IMR-90 (cell line): ENCODE data around the gene NCR2. TPM values are rescaled to one million over a fixed set of nuclear protein-coding genes. Genes with fewer than 3 reads are reported as not detected.

Experiments used
- ATAC-seq: fragments of 200-7000 bp; cut with Tn5 transposase; 2 replicates; pipeline ENCODE4 v1.9.1; 2020; ENCODE audit warnings: low read depth, mild to moderate bottlenecking, moderate library complexity
- BruUV-seq: library from RNA; stranded (reverse); fragments of 400-500 nt; replicated peaks from 2 replicates; lab custom pipeline; 2021; lab: Mats Ljungman, UMichigan
- CTCF ChIA-PET: fragments of 300-600 bp; formaldehyde crosslinking; extraction: SDS; loops from one replicate; lab custom pipeline; 2021; ENCODE audit warnings: antibody characterized with exemption; lab: Yijun Ruan, JAX
- POLR2A ChIA-PET: fragments of 300-600 bp; sonication (Branson Sonifier 250); formaldehyde crosslinking; loops from one replicate; lab custom pipeline; 2022; ENCODE audit warnings: antibody characterized with exemption; ENCODE audit not compliant: unreplicated experiment; lab: Charles Lee
- DNase-seq: peaks from one replicate; pipeline ENCODE4 v3.0.0; 2013
- H2AFZ ChIP-seq: replicated peaks from 2 replicates; pipeline ENCODE3; 2013; ENCODE audit warnings: low read length, mild to moderate bottlenecking; ENCODE audit not compliant: poor library complexity
- H2AK5ac ChIP-seq: 2 replicates; pipeline ENCODE4 v1.6.1; 2013; ENCODE audit warnings: low read depth, low read length, inconsistent platforms
- H2AK9ac ChIP-seq: replicated peaks from 2 replicates; pipeline ENCODE3; 2013; ENCODE audit warnings: mild to moderate bottlenecking, low read depth, low read length, moderate library complexity; ENCODE audit not compliant: poor library complexity
- H2BK120ac ChIP-seq: 2 replicates; pipeline ENCODE4 v1.6.1; 2013; ENCODE audit warnings: low read depth, low read length, inconsistent platforms
- H2BK15ac ChIP-seq: 3 replicates; pipeline ENCODE4 v1.6.1; 2013; ENCODE audit warnings: low read depth, low read length, inconsistent platforms
- H2BK20ac ChIP-seq: 2 replicates; pipeline ENCODE4 v1.6.1; 2013; ENCODE audit warnings: low read depth, mild to moderate bottlenecking, inconsistent platforms, low read length, moderate library complexity
- H2BK5ac ChIP-seq: 2 replicates; pipeline ENCODE4 v1.6.1; 2013; ENCODE audit warnings: mild to moderate bottlenecking, low read depth, low read length, inconsistent platforms; ENCODE audit not compliant: poor library complexity, severe bottlenecking
- H3K14ac ChIP-seq: replicated peaks from 2 replicates; pipeline ENCODE4 v1.6.1; 2013; ENCODE audit warnings: low read depth, low read length, inconsistent platforms
- H3K18ac ChIP-seq: 2 replicates; pipeline ENCODE4 v1.6.1; 2013; ENCODE audit warnings: low read depth, low read length, control low read depth
- H3K23ac ChIP-seq: 2 replicates; pipeline ENCODE4 v1.6.1; 2013; ENCODE audit warnings: low read depth, low read length, inconsistent platforms
- H3K27ac ChIP-seq: 2 replicates; pipeline ENCODE4 v1.5.1; 2013; ENCODE audit warnings: mild to moderate bottlenecking, control low read depth, low read length; ENCODE audit not compliant: insufficient read depth
- H3K27me3 ChIP-seq: 2 replicates; pipeline ENCODE4 v1.6.1; 2013; ENCODE audit warnings: low read length; ENCODE audit not compliant: control insufficient read depth, insufficient read depth
- H3K36me3 ChIP-seq: 2 replicates; pipeline ENCODE4 v1.6.1; 2013; ENCODE audit warnings: low read length, mixed read lengths; ENCODE audit not compliant: control insufficient read depth, insufficient read depth
- H3K4ac ChIP-seq: 2 replicates; pipeline ENCODE4 v1.6.1; 2013; ENCODE audit warnings: low read depth, low read length, inconsistent platforms
- H3K4me1 ChIP-seq: 2 replicates; pipeline ENCODE4 v1.6.1; 2013; ENCODE audit warnings: low read length, mixed read lengths; ENCODE audit not compliant: control insufficient read depth, insufficient read depth
- H3K4me2 ChIP-seq: 2 replicates; pipeline ENCODE4 v1.6.1; 2013; ENCODE audit warnings: low read depth, mild to moderate bottlenecking, control low read depth, low read length, moderate library complexity
- H3K4me3 ChIP-seq: 2 replicates; pipeline ENCODE4 v1.5.1; 2013; ENCODE audit warnings: low read depth, mild to moderate bottlenecking, control low read depth, low read length, moderate library complexity; ENCODE audit not compliant: insufficient read depth
- H3K56ac ChIP-seq: 2 replicates; pipeline ENCODE4 v1.6.1; 2013; ENCODE audit warnings: low read length, inconsistent platforms; ENCODE audit not compliant: insufficient read depth; ENCODE audit errors: extremely low read depth
- H3K79me1 ChIP-seq, 2 experiments: 2 replicates each; pipeline ENCODE4 v1.6.1; 2013; ENCODE audit warnings: low read length in 2 of 2, inconsistent platforms in 1 of 2, low read depth in 1 of 2
- H3K9ac ChIP-seq: 2 replicates; pipeline ENCODE4 v1.6.1; 2013; ENCODE audit warnings: low read depth, low read length, control low read depth
- H3K9me1 ChIP-seq: 2 replicates; pipeline ENCODE4 v1.6.1; 2013; ENCODE audit warnings: low read length, inconsistent platforms; ENCODE audit not compliant: insufficient read depth
- H3K9me3 ChIP-seq: 2 replicates; pipeline ENCODE4 v1.6.1; 2013; ENCODE audit warnings: low read length; ENCODE audit not compliant: control insufficient read depth, insufficient read depth
- H4K20me1 ChIP-seq: 2 replicates; pipeline ENCODE4 v1.6.1; 2013; ENCODE audit warnings: low read length, inconsistent platforms; ENCODE audit not compliant: insufficient read depth
- H4K5ac ChIP-seq: 2 replicates; pipeline ENCODE4 v1.6.1; 2013; ENCODE audit warnings: mild to moderate bottlenecking, low read depth, low read length, control low read depth
- H4K8ac ChIP-seq, 2 experiments: 2 replicates each; pipeline ENCODE4 v1.6.1; 2013; ENCODE audit warnings: low read depth in 2 of 2, low read length in 2 of 2, control low read depth in 1 of 2, inconsistent platforms in 1 of 2
- H4K91ac ChIP-seq: 2 replicates; pipeline ENCODE4 v1.6.1; 2013; ENCODE audit warnings: low read depth, low read length, inconsistent platforms; ENCODE audit not compliant: insufficient read depth
- CHD1 ChIP-seq: IDR thresholded peaks from 2 replicates; pipeline ENCODE4 v1.6.1; 2012; ENCODE audit warnings: low read depth, low read length, improper control_type of control experiment
- FOS ChIP-seq: fragments of 150-350 bp; IDR thresholded peaks from 2 replicates; pipeline ENCODE4 v1.6.1; 2016; ENCODE audit warnings: low read depth, low read length
- MAFK ChIP-seq: IDR thresholded peaks from 2 replicates; pipeline ENCODE4 v1.6.1; 2012; ENCODE audit warnings: low read depth, low read length, improper control_type of control experiment
- MAZ ChIP-seq: IDR thresholded peaks from 2 replicates; pipeline ENCODE4 v1.6.1; 2012; ENCODE audit warnings: low read depth, mild to moderate bottlenecking, low read length, improper control_type of control experiment, moderate library complexity, borderline replicate concordance
- MXI1 ChIP-seq: IDR thresholded peaks from 2 replicates; pipeline ENCODE4 v1.6.1; 2012; ENCODE audit warnings: low read depth, mild to moderate bottlenecking, low read length, moderate library complexity, borderline replicate concordance
- NFE2L2 ChIP-seq: fragments of 150-350 bp; IDR thresholded peaks from 2 replicates; pipeline ENCODE4 v1.6.1; 2016; ENCODE audit warnings: low read depth, mild to moderate bottlenecking, low read length
- POLR2A ChIP-seq: IDR thresholded peaks from 2 replicates; pipeline ENCODE4 v1.6.1; 2012; ENCODE audit warnings: mild to moderate bottlenecking, low read depth, low read length
- RCOR1 ChIP-seq: IDR thresholded peaks from 2 replicates; pipeline ENCODE4 v1.6.1; 2012; ENCODE audit warnings: mild to moderate bottlenecking, low read length, improper control_type of control experiment; ENCODE audit not compliant: insufficient replicate concordance
- RFX5 ChIP-seq: IDR thresholded peaks from 2 replicates; pipeline ENCODE4 v1.8.0; 2012; ENCODE audit warnings: low read depth, mild to moderate bottlenecking, low read length, moderate library complexity
- SMC3 ChIP-seq: fragments of 150-350 bp; IDR thresholded peaks from 2 replicates; pipeline ENCODE4 v1.6.1; 2016; ENCODE audit warnings: low read depth, mild to moderate bottlenecking, antibody characterized with exemption, low read length, moderate library complexity
- WGBS, 2 experiments: methylation state at CpG; one replicate each; pipeline versions ENCODE4 v1.1.5 to v1.1.7; 2013; ENCODE audit warnings: missing lambda C conversion rate in 2 of 2; ENCODE audit not compliant: insufficient read length in 1 of 2; ENCODE audit errors: extremely low coverage in 2 of 2; 5-methylcytosine and 5-hydroxymethylcytosine counted together
- dilution Hi-C: fragments of 300-500 bp; cut with HindIII; formaldehyde crosslinking; loops from one replicate; pipeline ENCODE4 v1.14.3; 2018; ENCODE audit warnings: low sequenced_read_pairs; ENCODE audit not compliant: unreplicated experiment
- in situ Hi-C: fragments of 300-500 bp; cut with MboI; formaldehyde crosslinking; loops from 3 replicates; pipeline ENCODE4 v1.14.3; 2019; ENCODE audit warnings: low sequenced_read_pairs, inconsistent platforms, mixed read lengths
- intact Hi-C: fragments of 100-400 bp; cut with micrococcal nuclease; formaldehyde crosslinking; loops from 2 replicates; pipeline ENCODE4 v1.10.0; 2022
- polyA plus RNA-seq, 3 experiments: library from polyadenylated mRNA; depleted of rRNA; stranded (reverse); fragments of >200 nt; gene quantifications; 2 replicates each; pipeline ENCODE4 v1.2.3, GENCODE V29; 2012; ENCODE audit warnings: low replicate concordance in 1 of 3
- total RNA-seq: library from RNA; depleted of rRNA; stranded (reverse); fragments of >200 nt; gene quantifications from 2 replicates; pipeline ENCODE4 v1.2.3, GENCODE V29; 2012
- TF ChIP-seq, protein P1 (sequence below): fragments of 150-350 bp; IDR thresholded peaks from 2 replicates; pipeline ENCODE4 v1.6.1; 2016; ENCODE audit warnings: low read depth, mild to moderate bottlenecking, low read length, moderate library complexity, borderline replicate concordance
- TF ChIP-seq, protein P2 (sequence below): conservative IDR thresholded peaks from 2 replicates; pipeline ENCODE4 v1.5.1; 2012; ENCODE audit warnings: mild to moderate bottlenecking, low read depth, low read length, improper control_type of control experiment

The NCR2 gene
- total and polyA plus RNA-seq, 2 of the 4 experiments (the other 2 are of a cell fraction): not detected

DNA sequence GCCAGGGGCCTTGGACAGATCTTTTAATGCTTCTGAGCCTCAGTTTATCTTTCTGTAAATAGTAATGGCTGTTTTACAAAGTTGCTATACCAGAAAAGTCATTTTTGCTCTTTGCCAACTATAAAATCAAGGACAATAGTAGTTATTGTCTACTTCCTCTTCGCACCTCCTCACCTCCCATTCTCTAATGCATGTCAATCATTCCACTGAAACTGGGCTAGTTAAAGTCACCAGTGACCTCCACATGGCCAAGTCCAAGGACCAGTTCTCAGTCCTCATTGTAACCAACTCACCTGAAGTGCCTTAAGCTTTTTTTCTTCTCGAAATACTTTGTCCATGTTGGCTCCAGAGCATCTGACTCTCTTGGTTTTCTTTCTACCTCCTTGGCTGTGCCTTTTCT lies 51.2 kb downstream of the NCR2 start:
- H3K4me1 ChIP-seq: no peaks in the 10 kb centered on the region
- no peak overlapping the region for H3K27ac ChIP-seq
- no peak overlapping the region for H3K4ac ChIP-seq
- ChIA-PET CTCF (no interaction called here), POLR2A (no interaction called here)
- H3K9ac ChIP-seq: no peak overlapping the region
- H4K8ac ChIP-seq: no peak overlapping the region
- no peaks in the 10 kb centered on the region for H3K79me1 ChIP-seq
- no peak for TF ChIP-seq MAZ
- no peak for TF ChIP-seq RFX5
- TF ChIP-seq FOS: no peak
- TF ChIP-seq SMC3: no peak
- no peak for TF ChIP-seq POLR2A
- TF ChIP-seq NFE2L2: no peak
- no peak for TF ChIP-seq MAFK
- TF ChIP-seq, protein P1, sequence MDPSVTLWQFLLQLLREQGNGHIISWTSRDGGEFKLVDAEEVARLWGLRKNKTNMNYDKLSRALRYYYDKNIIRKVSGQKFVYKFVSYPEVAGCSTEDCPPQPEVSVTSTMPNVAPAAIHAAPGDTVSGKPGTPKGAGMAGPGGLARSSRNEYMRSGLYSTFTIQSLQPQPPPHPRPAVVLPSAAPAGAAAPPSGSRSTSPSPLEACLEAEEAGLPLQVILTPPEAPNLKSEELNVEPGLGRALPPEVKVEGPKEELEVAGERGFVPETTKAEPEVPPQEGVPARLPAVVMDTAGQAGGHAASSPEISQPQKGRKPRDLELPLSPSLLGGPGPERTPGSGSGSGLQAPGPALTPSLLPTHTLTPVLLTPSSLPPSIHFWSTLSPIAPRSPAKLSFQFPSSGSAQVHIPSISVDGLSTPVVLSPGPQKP: no peak
- TF ChIP-seq, protein P2, sequence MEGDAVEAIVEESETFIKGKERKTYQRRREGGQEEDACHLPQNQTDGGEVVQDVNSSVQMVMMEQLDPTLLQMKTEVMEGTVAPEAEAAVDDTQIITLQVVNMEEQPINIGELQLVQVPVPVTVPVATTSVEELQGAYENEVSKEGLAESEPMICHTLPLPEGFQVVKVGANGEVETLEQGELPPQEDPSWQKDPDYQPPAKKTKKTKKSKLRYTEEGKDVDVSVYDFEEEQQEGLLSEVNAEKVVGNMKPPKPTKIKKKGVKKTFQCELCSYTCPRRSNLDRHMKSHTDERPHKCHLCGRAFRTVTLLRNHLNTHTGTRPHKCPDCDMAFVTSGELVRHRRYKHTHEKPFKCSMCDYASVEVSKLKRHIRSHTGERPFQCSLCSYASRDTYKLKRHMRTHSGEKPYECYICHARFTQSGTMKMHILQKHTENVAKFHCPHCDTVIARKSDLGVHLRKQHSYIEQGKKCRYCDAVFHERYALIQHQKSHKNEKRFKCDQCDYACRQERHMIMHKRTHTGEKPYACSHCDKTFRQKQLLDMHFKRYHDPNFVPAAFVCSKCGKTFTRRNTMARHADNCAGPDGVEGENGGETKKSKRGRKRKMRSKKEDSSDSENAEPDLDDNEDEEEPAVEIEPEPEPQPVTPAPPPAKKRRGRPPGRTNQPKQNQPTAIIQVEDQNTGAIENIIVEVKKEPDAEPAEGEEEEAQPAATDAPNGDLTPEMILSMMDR: no peak
- no peak for TF ChIP-seq RCOR1
- TF ChIP-seq MXI1: no peak
- no peak for TF ChIP-seq CHD1
- H2AFZ ChIP-seq: no peak overlapping the region
- peaks cover 18% of the 10 kb centered on the region for H3K27me3 ChIP-seq
- H2BK5ac ChIP-seq: no peak overlapping the region
- in situ Hi-C loops (no loop called here), intact Hi-C loops (no loop called here), dilution Hi-C loops (no loop called here)
- no peaks in the 10 kb centered on the region for H3K9me1 ChIP-seq
- no peak overlapping the region for H2AK5ac ChIP-seq
- H2AK9ac ChIP-seq: no peak overlapping the region
- no peaks in the 10 kb centered on the region for H3K36me3 ChIP-seq
- no TSS peak for BruUV-seq
- WGBS, 2 experiments: no CpG with 5 or more reads among the region's 2 CpGs
- H4K5ac ChIP-seq: no peak overlapping the region
- no peak overlapping the region for H3K56ac ChIP-seq
- H2BK20ac ChIP-seq: no peak overlapping the region
- no peak overlapping the region for H4K91ac ChIP-seq
- no peak overlapping the region for H3K4me2 ChIP-seq
- DNase-seq: no peak
- H4K20me1 ChIP-seq: no peaks in the 10 kb centered on the region
- no peak overlapping the region for H3K14ac ChIP-seq
- no peak overlapping the region for H2BK120ac ChIP-seq
- ATAC-seq: no peak
- no peak overlapping the region for H3K23ac ChIP-seq
- H2BK15ac ChIP-seq: no peak overlapping the region
- no peak overlapping the region for H3K4me3 ChIP-seq
- H3K18ac ChIP-seq: no peak overlapping the region
- peaks cover 2% of the 10 kb centered on the region; the same call in 1 of the 2 replicates for H3K9me3 ChIP-seq
